Thyroid gland (tissue), 4 donors: ENCODE measurements around the gene POU2F3. TPM values are rescaled to one million over a fixed set of nuclear protein-coding genes. Genes with fewer than 3 reads are reported as not detected.

ENCODE experiments used
- DNase-seq, 2 donors: peaks; one replicate each; pipeline ENCODE4 v3.0.0-alpha.2; 2019
- H3K27ac ChIP-seq, 3 donors: fragments of 200-600 bp; sonication (generic); 1 replicate in 2 of 3; 2 replicates in 1 of 3; pipeline ENCODE4 v1.5.1; 2016 to 2019; ENCODE audit warnings: mild to moderate bottlenecking in 1 of 3, moderate library complexity in 1 of 3
- H3K27me3 ChIP-seq: fragments of 200-600 bp; sonication (generic); one replicate; pipeline ENCODE4 v1.5.1; 2019
- H3K36me3 ChIP-seq, 2 donors: fragments of 200-600 bp; sonication (generic); one replicate each; pipeline ENCODE4 v1.5.1; 2016 to 2019
- H3K4me1 ChIP-seq, 2 donors: fragments of 200-600 bp; sonication (generic); one replicate each; pipeline ENCODE4 v1.5.1; 2017 to 2019
- H3K4me3 ChIP-seq, 3 donors: fragments of 200-600 bp; sonication (generic); replicated peaks in 1 of 3; 1 replicate in 2 of 3; 2 replicates in 1 of 3; pipeline ENCODE4 v1.5.1; 2016; ENCODE audit warnings: mild to moderate bottlenecking in 1 of 3
- H3K9me3 ChIP-seq: fragments of 200-600 bp; sonication (generic); one replicate; pipeline ENCODE4 v1.5.1; 2017
- POLR2A ChIP-seq, 2 donors: fragments of 450-650 bp; IDR thresholded peaks; one replicate each; pipeline ENCODE4 v1.6.1; 2017; ENCODE audit warnings: antibody characterized with exemption in 2 of 2, mild to moderate bottlenecking in 2 of 2, moderate library complexity in 1 of 2
- WGBS, 2 donors: methylation state at CpG; one replicate each; pipeline ENCODE4 v1.1.5; 2017; 5-methylcytosine and 5-hydroxymethylcytosine counted together
- intact Hi-C: fragments of 100-400 bp; cut with DNase I; formaldehyde crosslinking; loops from one replicate; pipeline ENCODE4 v1.15.1; 2023
- total RNA-seq, 4 donors: library from RNA; depleted of rRNA; stranded (reverse); fragments of >200 nt; gene quantifications; one replicate each; pipeline ENCODE4 v1.2.3, GENCODE V29; 2016
- TF ChIP-seq, protein P1 (sequence below), 6 experiments: fragments of 200-600 bp in 3 of 6; fragments of 450-650 bp in 3 of 6; sonication (generic) in 3 of 6; IDR thresholded peaks; one replicate each; pipeline ENCODE4 v1.5.1; 2016 to 2019; ENCODE audit warnings: antibody characterized with exemption in 6 of 6, mild to moderate bottlenecking in 2 of 6, inconsistent platforms in 1 of 6, moderate library complexity in 1 of 6

POU2F3 gene
- total RNA-seq, 4 donors from 2014 or later: 1.2 to 2.3 (median 1.8) TPM

DNA sequence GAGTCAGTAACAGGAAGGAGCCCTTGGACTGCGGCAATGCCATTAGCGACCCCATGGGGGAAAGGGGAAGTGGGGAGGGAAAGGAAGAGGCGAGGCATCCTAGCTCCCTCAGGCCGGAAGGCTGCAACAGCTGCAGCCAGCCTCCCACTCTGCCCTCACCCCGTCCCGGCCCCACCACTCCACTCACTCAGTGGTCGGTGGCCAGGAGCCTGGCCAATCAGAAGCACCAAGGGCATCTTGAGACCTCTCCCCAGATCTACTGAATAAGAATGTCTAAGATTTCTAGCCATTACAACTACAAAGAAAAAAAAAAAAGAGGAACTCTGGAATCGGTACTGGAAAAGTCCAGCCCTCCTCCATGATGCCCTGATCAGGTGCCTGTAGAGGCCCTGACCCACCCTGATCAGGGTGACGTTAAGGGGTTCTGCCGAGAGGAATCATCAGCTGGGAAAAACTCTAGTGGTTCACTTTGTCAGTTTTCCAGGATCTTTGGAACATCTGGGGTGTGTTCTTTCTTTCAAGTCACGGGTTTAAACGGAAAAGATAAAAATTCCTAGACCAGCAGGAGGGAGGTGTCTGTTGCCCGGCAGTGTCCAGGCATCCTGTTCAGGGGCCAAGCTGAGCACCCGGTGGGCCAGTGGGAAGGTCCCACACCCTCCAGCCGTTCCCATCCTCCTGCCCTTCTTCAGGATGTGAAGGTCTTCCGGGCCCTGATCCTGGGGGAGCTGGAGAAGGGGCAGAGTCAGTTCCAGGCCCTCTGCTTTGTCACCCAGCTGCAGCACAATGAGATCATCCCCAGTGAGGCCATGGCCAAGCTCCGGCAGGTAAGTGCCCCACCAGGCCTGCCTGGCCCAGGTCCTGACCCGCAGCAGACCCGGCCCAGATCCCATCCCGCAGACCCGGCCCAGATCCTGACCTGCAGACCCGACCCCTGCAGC, 14.7 kb upstream of the POU2F3 start:
- peaks cover 0 to 34% of the 10 kb centered on the region in 2 donors for H3K4me1 ChIP-seq

GRCh38 chr11:120226242-120226641, 13.7 kb upstream of the POU2F3 start:
- no peak for TF ChIP-seq POLR2A (IDR thresholded peaks at IDR 0.05)
- TF ChIP-seq, protein P1, sequence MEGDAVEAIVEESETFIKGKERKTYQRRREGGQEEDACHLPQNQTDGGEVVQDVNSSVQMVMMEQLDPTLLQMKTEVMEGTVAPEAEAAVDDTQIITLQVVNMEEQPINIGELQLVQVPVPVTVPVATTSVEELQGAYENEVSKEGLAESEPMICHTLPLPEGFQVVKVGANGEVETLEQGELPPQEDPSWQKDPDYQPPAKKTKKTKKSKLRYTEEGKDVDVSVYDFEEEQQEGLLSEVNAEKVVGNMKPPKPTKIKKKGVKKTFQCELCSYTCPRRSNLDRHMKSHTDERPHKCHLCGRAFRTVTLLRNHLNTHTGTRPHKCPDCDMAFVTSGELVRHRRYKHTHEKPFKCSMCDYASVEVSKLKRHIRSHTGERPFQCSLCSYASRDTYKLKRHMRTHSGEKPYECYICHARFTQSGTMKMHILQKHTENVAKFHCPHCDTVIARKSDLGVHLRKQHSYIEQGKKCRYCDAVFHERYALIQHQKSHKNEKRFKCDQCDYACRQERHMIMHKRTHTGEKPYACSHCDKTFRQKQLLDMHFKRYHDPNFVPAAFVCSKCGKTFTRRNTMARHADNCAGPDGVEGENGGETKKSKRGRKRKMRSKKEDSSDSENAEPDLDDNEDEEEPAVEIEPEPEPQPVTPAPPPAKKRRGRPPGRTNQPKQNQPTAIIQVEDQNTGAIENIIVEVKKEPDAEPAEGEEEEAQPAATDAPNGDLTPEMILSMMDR (IDR thresholded peaks at IDR 0.05): no peak
- H3K9me3 ChIP-seq: no peaks in the 10 kb centered on the region
- H3K4me1 ChIP-seq: peaks cover 0 to 27% of the 10 kb centered on the region in 2 donors
- H3K36me3 ChIP-seq: no peaks in the 10 kb centered on the region
- 74 to 82% methylated on average over 4 of the region's 5 CpGs for WGBS, 2 donors
- intact Hi-C loops: loop anchor here (5.0 kb wide), 1 partner anchor 54 kb away; no protein-coding TSS in a partner anchor
- no peaks in the 10 kb centered on the region for H3K27me3 ChIP-seq
- DNase-seq: no peak
- peak overlapping the region in 1 of 3 donors; percentile 56 for H3K27ac ChIP-seq
- no peak overlapping the region for H3K4me3 ChIP-seq

More for the DNA sequence above, 14.7 kb upstream of the POU2F3 start:
- no peaks in the 10 kb centered on the region for H3K27me3 ChIP-seq
- H3K27ac ChIP-seq: peak overlapping the region in 2 of 3 donors; percentile 35 to 56
- 45 to 53% methylated on average over 17 to 19 of the region's 22 CpGs for WGBS, 2 donors
- DNase-seq: peak in 1 of 2 donors; percentile 27
- no peak overlapping the region for H3K4me3 ChIP-seq
- H3K36me3 ChIP-seq: no peaks in the 10 kb centered on the region
- intact Hi-C loops: loop anchor here (5.0 kb wide), 1 partner anchor 53 kb away; no protein-coding TSS in a partner anchor
- no peaks in the 10 kb centered on the region for H3K9me3 ChIP-seq
- TF ChIP-seq, protein P1 (IDR thresholded peaks at IDR 0.05): no peak
- TF ChIP-seq POLR2A (IDR thresholded peaks at IDR 0.05): no peak

DNA sequence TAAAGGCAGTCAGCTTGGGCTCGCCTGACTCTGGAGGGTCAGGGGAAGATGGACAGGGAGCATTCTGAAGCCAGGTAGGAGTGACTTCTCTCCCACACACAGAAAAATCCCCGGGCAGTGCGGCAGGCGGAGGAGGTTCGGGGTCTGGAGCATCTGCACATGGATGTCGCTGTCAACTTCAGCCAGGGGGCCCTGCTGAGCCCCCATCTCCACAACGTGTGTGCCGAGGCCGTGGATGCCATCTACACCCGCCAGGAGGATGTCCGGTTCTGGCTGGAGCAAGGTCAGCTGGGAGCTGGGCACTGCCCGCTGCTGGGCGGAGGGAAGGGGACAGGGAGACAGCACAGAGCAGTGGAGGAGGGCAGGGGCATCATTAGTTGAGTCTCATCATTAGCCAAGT, 13.2 kb upstream of the POU2F3 start:
- 82 to 94% methylated on average over 3 to 11 of the region's 13 CpGs for WGBS, 2 donors
- TF ChIP-seq POLR2A (IDR thresholded peaks at IDR 0.05): no peak
- TF ChIP-seq, protein P1 (IDR thresholded peaks at IDR 0.05): no peak
- Histone ChIP-seq H3K27ac (no peak overlapping the region), H3K9me3 (no peaks in the 10 kb centered on the region), H3K4me3 (no peak overlapping the region), H3K27me3 (no peaks in the 10 kb centered on the region), H3K36me3 (no peaks in the 10 kb centered on the region), H3K4me1 (peaks cover 0 to 24% of the 10 kb centered on the region in 2 donors)
- intact Hi-C loops: loop anchor here (5.0 kb wide), 1 partner anchor 54 kb away; no protein-coding TSS in a partner anchor
- DNase-seq: no peak

GRCh38 chr11:120227228-120227852, 12.6 kb upstream of the POU2F3 start:
- Histone ChIP-seq H3K27me3 (no peaks in the 10 kb centered on the region), H3K4me3 (no peak overlapping the region), H3K9me3 (no peaks in the 10 kb centered on the region), H3K36me3 (no peaks in the 10 kb centered on the region), H3K27ac (no peak overlapping the region), H3K4me1 (peaks cover 0 to 22% of the 10 kb centered on the region in 2 donors)
- DNase-seq: no peak
- intact Hi-C loops: loop anchor here (5.0 kb wide), 1 partner anchor 55 kb away; no protein-coding TSS in a partner anchor
- TF ChIP-seq, protein P1 (IDR thresholded peaks at IDR 0.05): no peak
- TF ChIP-seq POLR2A (IDR thresholded peaks at IDR 0.05): no peak
- WGBS, 2 donors: 93 to 98% methylated on average over 5 of the region's 5 CpGs
